OCI-LY7 (cell line): ENCODE data around the gene SDK2.

Experiments
- CTCF ChIP-seq: fragments of 200-600 bp; sonication (generic); conservative IDR thresholded peaks from 2 replicates; pipeline ENCODE4 v1.5.1; 2014; ENCODE audit warnings: mild to moderate bottlenecking, antibody characterized with exemption, low read length, moderate library complexity, mixed read lengths
- EZH2phosphoT487 ChIP-seq: fragments of 200-600 bp; sonication (generic); IDR thresholded peaks from 2 replicates; pipeline ENCODE4 v1.6.1; 2018; ENCODE audit warnings: low read depth, borderline replicate concordance, mild to moderate bottlenecking, mixed run types, antibody characterized with exemption, low read length, moderate library complexity, mixed read lengths

DNA sequence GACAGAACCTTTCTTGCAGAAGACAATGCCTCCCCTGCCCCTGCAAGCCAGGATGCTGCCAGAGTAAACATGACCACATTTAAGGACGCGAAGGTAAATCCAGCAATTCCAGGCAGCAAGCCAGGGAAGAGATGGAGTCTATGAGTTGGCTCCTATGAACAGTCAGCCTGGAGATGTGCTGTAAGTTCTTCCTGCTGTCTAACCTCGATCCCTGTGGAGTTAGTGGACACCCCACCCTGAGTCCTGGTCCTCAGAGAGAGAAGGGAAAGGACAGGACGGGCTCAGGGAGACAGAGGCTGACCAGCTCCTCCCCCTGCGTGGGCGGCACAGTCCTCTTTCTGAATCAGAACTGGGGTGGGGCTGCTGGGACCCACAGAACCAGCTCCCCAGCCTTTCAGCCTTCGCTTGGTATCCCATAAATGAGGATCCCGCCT, 357.4 kb downstream of the SDK2 start:
- TF ChIP-seq CTCF (no peak), EZH2phosphoT487 (no peak)
